ENCODE results near the gene CD164L2.

Gene CD164L2

GRCh38 chr1:27405074-27405473 lies 21.9 kb upstream of the CD164L2 start:
- peak; percentile 63 to 64 for DNase-seq (ENCODE audit: low read depth in 2 of 2)

GRCh38 chr1:27403931-27404330 lies 20.8 kb upstream of the CD164L2 start:
- no peak for DNase-seq (ENCODE audit: low read depth in 2 of 2)

- no peak for DNase-seq (ENCODE audit: low read depth in 2 of 2)
These were observed 20.1 kb upstream of the CD164L2 start for GRCh38 chr1:27403065-27403726.

- DNase-seq (ENCODE audit: low read depth in 2 of 2) = no peak
These were observed 19.2 kb upstream of the CD164L2 start for GRCh38 chr1:27402349-27402754.

- no peak for DNase-seq (ENCODE audit: low read depth in 2 of 2)
These were observed 17.8 kb upstream of the CD164L2 start for GRCh38 chr1:27400963-27401341.

- DNase-seq (ENCODE audit: low read depth in 2 of 2) = no peak
These were observed 17.2 kb upstream of the CD164L2 start for GRCh38 chr1:27400082-27400962.

- DNase-seq (ENCODE audit: low read depth in 2 of 2) = no peak
These were observed 16.3 kb upstream of the CD164L2 start for GRCh38 chr1:27399251-27400025.

- DNase-seq (ENCODE audit: low read depth in 2 of 2) = no peak
These were observed 15.4 kb upstream of the CD164L2 start for GRCh38 chr1:27398405-27399149.

- no peak for DNase-seq (ENCODE audit: low read depth in 2 of 2)
These were observed 14.6 kb upstream of the CD164L2 start for GRCh38 chr1:27397749-27398148.

- DNase-seq (ENCODE audit: low read depth in 2 of 2) = no peak
These were observed 14.0 kb upstream of the CD164L2 start for GRCh38 chr1:27397110-27397509.

GRCh38 chr1:27395441-27396195 lies 12.5 kb upstream of the CD164L2 start:
- peak in 1 of 2 experiments; percentile 44 for DNase-seq (ENCODE audit: low read depth in 2 of 2)

- DNase-seq (ENCODE audit: low read depth in 2 of 2) = no peak
These were observed 11.8 kb upstream of the CD164L2 start for GRCh38 chr1:27394925-27395324.

GRCh38 chr1:27394282-27394658 lies 11.1 kb upstream of the CD164L2 start:
- no peak for DNase-seq (ENCODE audit: low read depth in 2 of 2)

GRCh38 chr1:27393641-27394281 lies 10.6 kb upstream of the CD164L2 start:
- DNase-seq (ENCODE audit: low read depth in 2 of 2) = no peak

GRCh38 chr1:27392778-27393635 lies 9.9 kb upstream of the CD164L2 start:
- DNase-seq (ENCODE audit: low read depth in 2 of 2) = no peak

- peak; percentile 83 to 84 for DNase-seq (ENCODE audit: low read depth in 2 of 2)
These were observed 9.1 kb upstream of the CD164L2 start, which contains the start of gene GPR3 for GRCh38 chr1:27392096-27392777. TSS of gene GPR3 (plus strand) at chr1:27392622. CDS start at chr1:27393799, 1,177 bp downstream.

- no peak for DNase-seq (ENCODE audit: low read depth in 2 of 2)
These were observed 8.5 kb upstream of the CD164L2 start for GRCh38 chr1:27391511-27392095.

GRCh38 chr1:27388337-27389005 lies 5.3 kb upstream of the CD164L2 start:
- DNase-seq (ENCODE audit: low read depth in 2 of 2) = no peak

Data from fibroblast of skin of left quadriceps (primary cell).